Activated T-cell treated with anti-CD3 and anti-CD28 coated beads, Interleukin-2, amount 50 U/mL, for 24 hours (primary cell): ENCODE data around the gene ANO2.
"Not testable (repeated sequence)": the region's sequence is repeated elsewhere in the genome, so short reads cannot be mapped to it uniquely, and the experiment has no call there.

ENCODE experiments used
- DNase-seq: peaks from one replicate; pipeline ENCODE4 v3.0.0-alpha.2; 2020
- H3K27ac Mint-ChIP-seq: 2 replicates; pipeline ENCODE4 v1.8.0; 2020; ENCODE audit warnings: mild to moderate bottlenecking, mixed read lengths
- H3K27me3 Mint-ChIP-seq: 2 replicates; pipeline ENCODE4 v1.8.0; 2020; ENCODE audit warnings: mixed read lengths
- H3K36me3 Mint-ChIP-seq: 2 replicates; pipeline ENCODE4 v1.8.0; 2020; ENCODE audit warnings: low read depth, mixed read lengths
- H3K4me1 Mint-ChIP-seq: 2 replicates; pipeline ENCODE4 v1.8.0; 2020; ENCODE audit warnings: low read depth, mixed read lengths
- H3K4me3 Mint-ChIP-seq: 2 replicates; pipeline ENCODE4 v1.8.0; 2020; ENCODE audit warnings: mild to moderate bottlenecking, moderate library complexity, mixed read lengths
- H3K9me3 Mint-ChIP-seq: 2 replicates; pipeline ENCODE4 v1.8.0; 2020; ENCODE audit warnings: mixed read lengths

The ANO2 gene

GRCh38 chr12:5688226-5688625, 256.8 kb downstream of the ANO2 start:
- H3K9me3 Mint-ChIP-seq: no peaks in the 10 kb centered on the region
- no peak overlapping the region for H3K4me3 Mint-ChIP-seq
- no peaks in the 10 kb centered on the region for H3K36me3 Mint-ChIP-seq
- H3K27ac Mint-ChIP-seq: no peak overlapping the region
- DNase-seq: no peak
- no peaks in the 10 kb centered on the region for H3K4me1 Mint-ChIP-seq
- peaks cover under 1% of the 10 kb centered on the region for H3K27me3 Mint-ChIP-seq

DNA sequence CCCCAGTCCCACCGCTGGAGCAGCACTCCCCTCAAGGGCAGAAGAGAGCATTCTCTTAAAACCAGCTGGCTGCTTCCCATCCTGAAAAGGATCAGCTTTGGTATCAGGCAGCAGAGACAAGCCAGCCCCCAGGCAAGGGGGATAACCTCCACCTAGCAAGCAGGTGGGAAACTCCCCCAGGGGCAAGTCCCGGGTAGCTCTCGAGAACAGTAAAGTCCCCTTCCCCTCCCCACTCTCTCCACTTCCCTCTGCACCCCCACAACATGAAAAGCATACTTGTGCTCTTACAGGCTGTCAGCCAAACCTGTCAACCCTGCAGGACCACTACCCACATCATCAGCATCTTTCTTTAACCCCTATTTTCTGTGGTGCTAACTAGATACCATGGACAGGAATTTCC, 259.1 kb downstream of the ANO2 start:
- H3K4me3 Mint-ChIP-seq: no peak overlapping the region
- no peaks in the 10 kb centered on the region for H3K27me3 Mint-ChIP-seq

GRCh38 chr12:5684989-5685388, 260.1 kb downstream of the ANO2 start:
- Mint-ChIP-seq H3K4me3 (no peak overlapping the region), H3K4me1 (no peaks in the 10 kb centered on the region), H3K27ac (no peak overlapping the region), H3K9me3 (no peaks in the 10 kb centered on the region), H3K27me3 (no peaks in the 10 kb centered on the region), H3K36me3 (no peaks in the 10 kb centered on the region)
- no peak for DNase-seq

More for the DNA sequence above, 259.1 kb downstream of the ANO2 start:
- no peaks in the 10 kb centered on the region for H3K9me3 Mint-ChIP-seq
- H3K4me1 Mint-ChIP-seq: no peaks in the 10 kb centered on the region
- no peaks in the 10 kb centered on the region for H3K36me3 Mint-ChIP-seq
- no peak for DNase-seq
- H3K27ac Mint-ChIP-seq: no peak overlapping the region

DNA sequence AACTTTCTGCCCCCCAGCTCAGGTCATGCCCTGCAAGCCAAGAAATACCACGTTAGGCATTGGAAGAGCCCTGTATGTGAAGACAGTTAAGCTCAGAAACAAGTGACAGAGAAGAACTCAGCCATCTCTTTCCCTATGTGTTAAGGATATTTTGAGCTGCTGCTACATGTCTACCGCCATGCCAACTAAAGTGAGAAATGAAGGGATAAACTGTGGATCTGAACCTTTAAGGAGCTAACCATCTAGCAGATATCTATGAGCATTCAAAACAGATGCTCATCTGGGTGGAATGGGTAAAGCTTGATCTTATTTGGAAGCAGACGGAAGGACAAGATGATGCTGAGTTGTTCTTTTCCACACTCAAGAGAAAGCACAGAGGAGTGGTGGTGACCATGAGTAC, 262.5 kb downstream of the ANO2 start:
- no peaks in the 10 kb centered on the region for H3K9me3 Mint-ChIP-seq
- H3K4me3 Mint-ChIP-seq: no peak overlapping the region
- no peaks in the 10 kb centered on the region for H3K36me3 Mint-ChIP-seq
- no peaks in the 10 kb centered on the region for H3K27me3 Mint-ChIP-seq
- H3K4me1 Mint-ChIP-seq: no peaks in the 10 kb centered on the region
- DNase-seq: no peak
- H3K27ac Mint-ChIP-seq: no peak overlapping the region

DNA sequence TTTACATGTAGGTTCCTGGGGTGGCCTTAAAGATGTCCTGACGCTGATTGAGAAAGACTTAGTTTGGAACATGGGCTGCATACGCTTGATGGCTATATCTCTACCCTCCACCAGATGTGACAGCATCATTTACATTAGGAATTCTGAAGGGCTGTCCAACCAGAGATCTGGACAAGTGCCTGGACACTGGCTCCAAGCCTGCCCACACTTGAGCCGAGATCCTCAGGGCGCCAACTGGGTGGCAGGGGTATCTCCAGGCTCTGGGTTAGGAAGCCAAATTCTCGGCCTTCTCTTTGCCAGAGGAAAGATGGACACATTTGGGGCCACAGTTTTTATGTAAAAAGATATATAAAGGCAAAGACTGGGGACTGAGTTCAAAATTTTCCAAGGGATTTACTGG, 266.9 kb downstream of the ANO2 start:
- Mint-ChIP-seq H3K9me3 (no peaks in the 10 kb centered on the region), H3K4me1 (no peaks in the 10 kb centered on the region), H3K36me3 (no peaks in the 10 kb centered on the region), H3K27me3 (peaks cover 24% of the 10 kb centered on the region), H3K4me3 (no peak overlapping the region), H3K27ac (no peak overlapping the region)
- DNase-seq: no peak

- H3K4me3 Mint-ChIP-seq, H3K27ac Mint-ChIP-seq, H3K9me3 Mint-ChIP-seq, DNase-seq, H3K4me1 Mint-ChIP-seq, H3K36me3 Mint-ChIP-seq: not testable (repeated sequence)
- peaks cover 28% of the 10 kb centered on the region for H3K27me3 Mint-ChIP-seq
Measured at GRCh38 chr12:5669624-5670023, 275.4 kb downstream of the ANO2 start.

DNA sequence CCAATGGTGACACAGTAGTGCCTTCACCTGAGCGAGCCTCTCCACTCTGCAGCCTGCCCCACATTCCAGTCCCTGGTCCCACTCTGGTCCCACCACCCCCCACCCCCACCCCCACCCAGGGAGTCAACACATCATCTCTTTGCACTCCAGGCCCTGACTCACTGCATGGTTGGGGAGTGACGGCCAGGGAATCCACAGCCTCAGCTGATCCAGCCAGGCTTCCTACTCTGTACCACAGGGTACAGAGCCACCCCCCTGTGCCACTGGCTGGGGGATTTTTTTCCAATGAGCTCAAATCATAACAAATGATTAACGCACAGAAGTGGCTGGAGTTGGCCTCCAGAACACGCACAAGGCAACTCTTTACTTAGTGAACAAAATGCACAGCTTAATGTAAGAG, 279.4 kb downstream of the ANO2 start:
- Mint-ChIP-seq H3K36me3 (no peaks in the 10 kb centered on the region), H3K27me3 (peaks cover 12% of the 10 kb centered on the region), H3K4me1 (no peaks in the 10 kb centered on the region), H3K27ac (no peak overlapping the region), H3K9me3 (no peaks in the 10 kb centered on the region), H3K4me3 (no peak overlapping the region)
- DNase-seq: no peak

- no peaks in the 10 kb centered on the region for H3K4me1 Mint-ChIP-seq
- no peak overlapping the region for H3K4me3 Mint-ChIP-seq
- no peak overlapping the region for H3K27ac Mint-ChIP-seq
- H3K36me3 Mint-ChIP-seq: no peaks in the 10 kb centered on the region
- peaks cover 2% of the 10 kb centered on the region for H3K27me3 Mint-ChIP-seq
- H3K9me3 Mint-ChIP-seq: no peaks in the 10 kb centered on the region
- no peak for DNase-seq
Measured at GRCh38 chr12:5661811-5662210, 283.2 kb downstream of the ANO2 start.

DNA sequence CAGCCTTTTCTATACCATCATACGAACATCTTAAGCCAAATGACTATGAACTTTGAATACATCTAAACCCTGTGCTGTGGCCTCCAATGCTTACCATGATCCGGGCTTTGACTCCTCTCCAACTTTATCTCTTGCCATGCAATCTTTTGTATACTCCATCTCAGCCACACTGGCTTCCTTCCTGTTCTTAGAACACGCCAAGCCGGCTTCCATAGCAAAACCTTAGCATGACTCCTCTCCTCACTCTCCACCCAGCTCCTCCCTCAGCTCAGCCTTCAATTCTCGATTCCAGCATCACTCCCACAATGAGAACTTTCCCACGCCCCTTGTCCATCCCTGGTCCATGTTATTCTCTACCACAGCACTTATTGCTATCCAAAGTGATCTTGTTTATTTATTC, 284.8 kb downstream of the ANO2 start:
- no peaks in the 10 kb centered on the region for H3K27me3 Mint-ChIP-seq
- no peaks in the 10 kb centered on the region for H3K36me3 Mint-ChIP-seq
- no peak overlapping the region for H3K27ac Mint-ChIP-seq
- H3K4me3 Mint-ChIP-seq: no peak overlapping the region
- H3K4me1 Mint-ChIP-seq: no peaks in the 10 kb centered on the region
- no peak for DNase-seq
- no peaks in the 10 kb centered on the region for H3K9me3 Mint-ChIP-seq

DNA sequence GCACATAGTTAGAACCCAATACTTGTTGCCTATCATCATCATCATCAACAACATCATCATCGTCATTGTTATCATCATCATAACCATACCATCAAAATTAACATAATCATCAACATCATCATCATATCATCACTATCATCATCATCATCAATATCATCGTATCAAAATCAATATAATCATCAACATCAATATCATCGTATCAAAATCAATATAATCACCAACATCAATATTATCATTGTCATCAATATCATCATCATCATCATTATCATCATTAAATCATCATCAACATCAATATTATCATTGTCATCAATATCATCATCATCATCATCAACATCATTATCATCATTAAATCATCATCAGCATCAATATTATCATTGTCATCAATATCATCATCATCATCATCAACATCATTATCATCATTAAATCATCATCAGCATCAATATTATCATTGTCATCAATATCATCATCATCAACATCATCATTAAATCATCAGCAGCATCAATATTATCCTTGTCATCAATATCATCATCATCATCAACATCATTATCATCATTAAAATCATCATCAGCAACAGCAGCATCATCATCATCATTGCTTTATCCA, 286.6 kb downstream of the ANO2 start:
- H3K9me3 Mint-ChIP-seq, H3K4me3 Mint-ChIP-seq, H3K36me3 Mint-ChIP-seq, H3K27me3 Mint-ChIP-seq, H3K4me1 Mint-ChIP-seq, DNase-seq, H3K27ac Mint-ChIP-seq: not testable (repeated sequence)

GRCh38 chr12:5656836-5657235, 288.2 kb downstream of the ANO2 start:
- Mint-ChIP-seq H3K27ac (no peak overlapping the region), H3K9me3 (no peaks in the 10 kb centered on the region), H3K4me3 (no peak overlapping the region), H3K4me1 (no peaks in the 10 kb centered on the region), H3K27me3 (peaks cover 3% of the 10 kb centered on the region), H3K36me3 (no peaks in the 10 kb centered on the region)
- DNase-seq: no peak

DNA sequence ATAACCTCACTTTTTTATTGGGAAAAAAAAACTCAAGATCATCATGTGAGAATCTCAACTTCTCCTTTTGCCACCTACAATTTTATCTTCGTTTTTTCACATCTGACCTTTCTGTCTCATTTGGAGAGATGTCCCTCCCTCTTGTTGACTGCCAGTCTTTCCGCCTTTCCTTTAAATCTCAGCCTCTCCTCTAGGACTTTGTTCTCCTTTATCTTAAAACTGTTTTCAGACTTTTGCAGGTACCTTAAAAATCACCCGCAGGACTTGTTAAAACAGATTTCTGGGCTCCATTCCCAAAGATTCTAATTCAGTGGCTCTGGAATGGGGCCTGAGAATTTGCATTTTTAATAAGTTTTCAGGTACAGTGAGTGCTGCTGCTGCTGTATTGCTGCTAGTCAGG, 289.9 kb downstream of the ANO2 start:
- Mint-ChIP-seq H3K27me3 (peaks cover 3% of the 10 kb centered on the region), H3K9me3 (no peaks in the 10 kb centered on the region), H3K4me1 (no peaks in the 10 kb centered on the region), H3K4me3 (no peak overlapping the region), H3K36me3 (no peaks in the 10 kb centered on the region), H3K27ac (no peak overlapping the region)
- DNase-seq: no peak

DNA sequence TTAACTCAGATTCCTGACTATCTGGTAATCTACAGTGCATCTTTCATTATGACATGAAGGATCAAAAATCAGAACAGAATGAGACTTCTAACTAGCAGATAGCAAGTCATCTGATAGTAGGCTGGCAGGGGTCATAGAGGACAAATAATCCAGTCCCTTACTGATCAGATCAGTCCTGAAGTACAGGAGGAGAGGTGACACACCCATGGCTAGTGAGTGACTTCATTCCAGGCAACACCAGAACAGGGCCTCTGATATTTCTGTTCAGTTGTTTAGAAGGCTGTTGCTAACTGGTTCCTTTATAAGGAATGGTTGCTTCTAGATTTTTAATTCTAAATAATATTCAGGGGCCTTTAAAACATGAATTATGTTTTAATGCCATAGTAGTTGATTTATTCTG, 291.0 kb downstream of the ANO2 start:
- no peak for DNase-seq
- Mint-ChIP-seq H3K4me1 (no peaks in the 10 kb centered on the region), H3K27me3 (peaks cover 6% of the 10 kb centered on the region), H3K4me3 (no peak overlapping the region), H3K36me3 (no peaks in the 10 kb centered on the region), H3K9me3 (no peaks in the 10 kb centered on the region), H3K27ac (no peak overlapping the region)

- Mint-ChIP-seq H3K4me3 (no peak overlapping the region), H3K27ac (no peak overlapping the region), H3K9me3 (no peaks in the 10 kb centered on the region), H3K27me3 (peaks cover 26% of the 10 kb centered on the region), H3K4me1 (no peaks in the 10 kb centered on the region), H3K36me3 (no peaks in the 10 kb centered on the region)
- no peak for DNase-seq
Measured at GRCh38 chr12:5650829-5651461, 294.1 kb downstream of the ANO2 start.

GRCh38 chr12:5650281-5650680, 294.8 kb downstream of the ANO2 start:
- no peak overlapping the region for H3K27ac Mint-ChIP-seq
- H3K9me3 Mint-ChIP-seq: no peaks in the 10 kb centered on the region
- H3K36me3 Mint-ChIP-seq: no peaks in the 10 kb centered on the region
- H3K27me3 Mint-ChIP-seq: peaks cover 26% of the 10 kb centered on the region
- H3K4me1 Mint-ChIP-seq: no peaks in the 10 kb centered on the region
- no peak for DNase-seq
- no peak overlapping the region for H3K4me3 Mint-ChIP-seq
